Gastrocnemius medialis (tissue), 4 donors: Measurements from ENCODE around the gene SMTNL2.

Experiments
- POLR2A ChIP-seq, 2 donors: fragments of 450-650 bp; IDR thresholded peaks; one replicate each; pipeline ENCODE4 v1.6.1; 2017; ENCODE audit warnings: antibody characterized with exemption in 2 of 2, mild to moderate bottlenecking in 2 of 2, moderate library complexity in 2 of 2
- TF ChIP-seq, protein P1 (sequence below), 5 experiments: fragments of 450-650 bp in 3 of 5; fragments of 200-600 bp in 2 of 5; sonication (generic) in 2 of 5; IDR thresholded peaks in 4 of 5; conservative IDR thresholded peaks in 1 of 5; 1 replicate in 4 of 5; 2 replicates in 1 of 5; pipeline ENCODE4 v1.5.1; 2016 to 2019; ENCODE audit warnings: antibody characterized with exemption in 5 of 5, mild to moderate bottlenecking in 3 of 5, moderate library complexity in 3 of 5

DNA sequence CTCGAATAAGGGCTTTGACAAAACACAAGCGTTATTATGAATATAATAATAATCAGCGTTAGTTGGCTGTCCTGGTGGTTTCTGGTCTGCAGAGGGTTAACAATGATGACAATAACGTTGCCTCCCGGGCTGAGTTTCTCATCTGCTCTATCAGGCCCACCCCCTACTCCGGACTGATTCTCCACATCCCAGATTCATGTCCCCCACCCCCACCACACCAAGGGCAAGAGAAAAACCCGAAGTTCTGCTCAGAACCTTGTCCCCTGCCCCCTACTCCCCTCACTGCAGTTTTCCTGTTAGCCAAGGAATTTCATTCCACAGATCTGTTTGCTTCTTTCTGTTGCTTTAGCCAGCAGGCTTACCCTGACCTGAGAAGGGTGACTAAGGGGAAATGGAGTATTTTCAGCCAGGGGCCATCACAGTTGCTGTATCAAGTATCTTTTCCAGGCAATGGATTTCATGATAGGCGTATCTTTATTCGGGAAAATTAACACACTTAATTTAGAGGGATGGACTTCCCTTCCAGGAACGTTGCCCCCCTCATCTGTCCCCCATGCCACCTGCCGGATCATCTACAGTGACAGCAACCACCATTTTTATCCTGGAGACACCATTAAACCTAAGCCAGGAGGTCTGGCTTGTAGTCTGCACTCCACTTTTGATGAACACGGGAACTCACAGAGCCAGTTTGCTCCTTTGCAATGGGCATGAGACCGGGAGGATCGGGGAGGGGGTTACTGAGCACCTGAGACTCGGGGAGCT lies 33.4 kb downstream of the SMTNL2 start:
- TF ChIP-seq, protein P1, sequence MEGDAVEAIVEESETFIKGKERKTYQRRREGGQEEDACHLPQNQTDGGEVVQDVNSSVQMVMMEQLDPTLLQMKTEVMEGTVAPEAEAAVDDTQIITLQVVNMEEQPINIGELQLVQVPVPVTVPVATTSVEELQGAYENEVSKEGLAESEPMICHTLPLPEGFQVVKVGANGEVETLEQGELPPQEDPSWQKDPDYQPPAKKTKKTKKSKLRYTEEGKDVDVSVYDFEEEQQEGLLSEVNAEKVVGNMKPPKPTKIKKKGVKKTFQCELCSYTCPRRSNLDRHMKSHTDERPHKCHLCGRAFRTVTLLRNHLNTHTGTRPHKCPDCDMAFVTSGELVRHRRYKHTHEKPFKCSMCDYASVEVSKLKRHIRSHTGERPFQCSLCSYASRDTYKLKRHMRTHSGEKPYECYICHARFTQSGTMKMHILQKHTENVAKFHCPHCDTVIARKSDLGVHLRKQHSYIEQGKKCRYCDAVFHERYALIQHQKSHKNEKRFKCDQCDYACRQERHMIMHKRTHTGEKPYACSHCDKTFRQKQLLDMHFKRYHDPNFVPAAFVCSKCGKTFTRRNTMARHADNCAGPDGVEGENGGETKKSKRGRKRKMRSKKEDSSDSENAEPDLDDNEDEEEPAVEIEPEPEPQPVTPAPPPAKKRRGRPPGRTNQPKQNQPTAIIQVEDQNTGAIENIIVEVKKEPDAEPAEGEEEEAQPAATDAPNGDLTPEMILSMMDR (IDR thresholded peaks at IDR 0.05 in 4 of 5, conservative IDR thresholded peaks at IDR 0.05 in 1 of 5), result no peak
- peak in 1 of 2 donors; percentile 6 for TF ChIP-seq POLR2A (IDR thresholded peaks at IDR 0.05)
